H1 (cell line): Measurements from ENCODE around the gene SAMD14. TPM values are rescaled to one million over a fixed set of nuclear protein-coding genes. Genes with fewer than 3 reads are reported as not detected.

ENCODE experiments used
- BRCA1 ChIP-seq: IDR thresholded peaks from 2 replicates; pipeline ENCODE4 v1.6.1; 2012; ENCODE audit warnings: low read depth, low read length, improper control_type of control experiment
- CBX8 ChIP-seq: fragments of 300-800, 300-1000 bp; sonication (generic); IDR thresholded peaks from 2 replicates; pipeline ENCODE4 v1.7.1; 2016; ENCODE audit warnings: low read depth, low read length, borderline replicate concordance
- POLR2AphosphoS5 ChIP-seq: IDR thresholded peaks from 2 replicates; pipeline ENCODE4 v1.6.1; 2011; ENCODE audit warnings: low read depth, low read length
- SRF ChIP-seq: IDR thresholded peaks from 2 replicates; pipeline ENCODE4 v1.6.1; 2011; ENCODE audit warnings: mild to moderate bottlenecking, low read depth, low read length, moderate library complexity
- TEAD4 ChIP-seq: IDR thresholded peaks from 2 replicates; pipeline ENCODE4 v1.6.1; 2012; ENCODE audit warnings: low read depth, low read length, inconsistent platforms, mixed read lengths
- polyA plus RNA-seq, 7 experiments: library from polyadenylated mRNA; depleted of rRNA in 3 of 7; stranded (reverse) in 5 of 7; unstranded in 2 of 7; fragments of >200 nt in 5 of 7; fragments of 200-250 nt in 2 of 7; gene quantifications; 1 replicate in 5 of 7; 2 replicates in 1 of 7; 4 replicates in 1 of 7; pipeline versions ENCODE4 v1.2.1 to v1.2.3, GENCODE V29; 2011 to 2013; ENCODE audit warnings: missing spikeins in 2 of 7, mixed read lengths in 2 of 7
- total RNA-seq: library from RNA; stranded (reverse); fragmentation: NEBNext Ultra II Directional; extraction: Animal tissue kit (Norgen Biotek cat#: 25700); gene quantifications from 2 replicates; pipeline ENCODE4 v1.2.1, GENCODE V29; 2021

Gene SAMD14
- total and polyA plus RNA-seq, 2 of the 8 experiments (the other 6 are each of a cell fraction or from before 2014, with no cell fraction given): 5.7 to 5.8 TPM

- TF ChIP-seq TEAD4 (no peak), CBX8 (no peak), BRCA1 (no peak), POLR2AphosphoS5 (no peak), SRF (no peak)
These were observed 47.5 kb upstream of the SAMD14 start (continued) for GRCh38 chr17:50177476-50177875.
